ENCODE measurements around the gene FZD1. TPM values are rescaled to one million over a fixed set of nuclear protein-coding genes. Genes with fewer than 3 reads are reported as not detected.

FZD1 gene
- polyA plus RNA-seq, 1 donor from 2014 or later: 2.9 TPM

DNA sequence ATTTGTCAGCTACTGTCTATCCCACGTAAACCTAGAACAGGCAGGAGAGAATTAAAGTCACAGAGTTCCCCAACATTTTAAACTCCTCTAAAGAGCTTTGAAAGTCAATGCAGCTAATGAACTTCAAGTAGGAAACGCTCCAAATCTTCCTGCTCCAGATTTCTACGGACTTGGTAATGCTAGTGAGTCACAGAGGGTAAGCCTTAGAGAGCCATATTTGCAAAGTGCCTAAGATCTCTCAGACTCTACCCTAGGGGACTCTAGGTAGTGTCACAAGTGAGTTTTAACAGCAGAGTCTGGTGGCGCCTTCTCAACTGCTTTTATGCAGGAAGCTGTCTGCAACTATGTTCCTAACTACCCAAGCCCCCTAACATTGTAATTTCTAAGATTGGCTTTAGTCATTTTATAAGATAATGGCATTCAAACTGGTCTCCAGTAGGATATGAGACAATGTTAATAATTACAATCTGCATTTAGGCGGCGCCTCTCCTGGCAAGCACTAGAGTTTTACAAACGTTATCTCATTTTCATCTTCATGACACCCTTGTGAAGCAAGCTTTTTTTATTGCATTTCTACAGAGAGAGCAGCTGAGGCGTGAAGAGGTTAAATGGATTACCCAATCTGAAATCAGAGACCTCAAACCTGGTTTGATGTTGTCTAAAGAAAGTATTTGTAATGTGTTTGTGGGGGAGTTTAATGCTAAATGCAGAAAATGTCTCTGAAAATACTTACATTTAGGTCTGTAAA is 22.0 kb upstream of the FZD1 start:
- no peak for TF ChIP-seq POLR2AphosphoS5 (IDR thresholded peaks at IDR 0.05)
- TF ChIP-seq EZH2 (IDR thresholded peaks at IDR 0.05; ENCODE audit: borderline replicate concordance, insufficient read depth, low read length, poor library complexity, severe bottlenecking): no peak
- TF ChIP-seq TAF1 (IDR thresholded peaks at IDR 0.05; ENCODE audit: low read depth): no peak
- no peak for TF ChIP-seq EP300 (conservative IDR thresholded peaks at IDR 0.05; ENCODE audit: poor library complexity, severe bottlenecking)
- TF ChIP-seq, protein P1, sequence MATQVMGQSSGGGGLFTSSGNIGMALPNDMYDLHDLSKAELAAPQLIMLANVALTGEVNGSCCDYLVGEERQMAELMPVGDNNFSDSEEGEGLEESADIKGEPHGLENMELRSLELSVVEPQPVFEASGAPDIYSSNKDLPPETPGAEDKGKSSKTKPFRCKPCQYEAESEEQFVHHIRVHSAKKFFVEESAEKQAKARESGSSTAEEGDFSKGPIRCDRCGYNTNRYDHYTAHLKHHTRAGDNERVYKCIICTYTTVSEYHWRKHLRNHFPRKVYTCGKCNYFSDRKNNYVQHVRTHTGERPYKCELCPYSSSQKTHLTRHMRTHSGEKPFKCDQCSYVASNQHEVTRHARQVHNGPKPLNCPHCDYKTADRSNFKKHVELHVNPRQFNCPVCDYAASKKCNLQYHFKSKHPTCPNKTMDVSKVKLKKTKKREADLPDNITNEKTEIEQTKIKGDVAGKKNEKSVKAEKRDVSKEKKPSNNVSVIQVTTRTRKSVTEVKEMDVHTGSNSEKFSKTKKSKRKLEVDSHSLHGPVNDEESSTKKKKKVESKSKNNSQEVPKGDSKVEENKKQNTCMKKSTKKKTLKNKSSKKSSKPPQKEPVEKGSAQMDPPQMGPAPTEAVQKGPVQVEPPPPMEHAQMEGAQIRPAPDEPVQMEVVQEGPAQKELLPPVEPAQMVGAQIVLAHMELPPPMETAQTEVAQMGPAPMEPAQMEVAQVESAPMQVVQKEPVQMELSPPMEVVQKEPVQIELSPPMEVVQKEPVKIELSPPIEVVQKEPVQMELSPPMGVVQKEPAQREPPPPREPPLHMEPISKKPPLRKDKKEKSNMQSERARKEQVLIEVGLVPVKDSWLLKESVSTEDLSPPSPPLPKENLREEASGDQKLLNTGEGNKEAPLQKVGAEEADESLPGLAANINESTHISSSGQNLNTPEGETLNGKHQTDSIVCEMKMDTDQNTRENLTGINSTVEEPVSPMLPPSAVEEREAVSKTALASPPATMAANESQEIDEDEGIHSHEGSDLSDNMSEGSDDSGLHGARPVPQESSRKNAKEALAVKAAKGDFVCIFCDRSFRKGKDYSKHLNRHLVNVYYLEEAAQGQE (IDR thresholded peaks at IDR 0.05; ENCODE audit: borderline replicate concordance): no peak
- TF ChIP-seq, protein P2, sequence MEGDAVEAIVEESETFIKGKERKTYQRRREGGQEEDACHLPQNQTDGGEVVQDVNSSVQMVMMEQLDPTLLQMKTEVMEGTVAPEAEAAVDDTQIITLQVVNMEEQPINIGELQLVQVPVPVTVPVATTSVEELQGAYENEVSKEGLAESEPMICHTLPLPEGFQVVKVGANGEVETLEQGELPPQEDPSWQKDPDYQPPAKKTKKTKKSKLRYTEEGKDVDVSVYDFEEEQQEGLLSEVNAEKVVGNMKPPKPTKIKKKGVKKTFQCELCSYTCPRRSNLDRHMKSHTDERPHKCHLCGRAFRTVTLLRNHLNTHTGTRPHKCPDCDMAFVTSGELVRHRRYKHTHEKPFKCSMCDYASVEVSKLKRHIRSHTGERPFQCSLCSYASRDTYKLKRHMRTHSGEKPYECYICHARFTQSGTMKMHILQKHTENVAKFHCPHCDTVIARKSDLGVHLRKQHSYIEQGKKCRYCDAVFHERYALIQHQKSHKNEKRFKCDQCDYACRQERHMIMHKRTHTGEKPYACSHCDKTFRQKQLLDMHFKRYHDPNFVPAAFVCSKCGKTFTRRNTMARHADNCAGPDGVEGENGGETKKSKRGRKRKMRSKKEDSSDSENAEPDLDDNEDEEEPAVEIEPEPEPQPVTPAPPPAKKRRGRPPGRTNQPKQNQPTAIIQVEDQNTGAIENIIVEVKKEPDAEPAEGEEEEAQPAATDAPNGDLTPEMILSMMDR (IDR thresholded peaks at IDR 0.05; ENCODE audit: poor library complexity, severe bottlenecking): no peak
- TF ChIP-seq SMC3 (conservative IDR thresholded peaks at IDR 0.05; ENCODE audit: poor library complexity): no peak
- no peak for TF ChIP-seq RAD21 (conservative IDR thresholded peaks at IDR 0.05)
- Histone ChIP-seq H3F3A (ENCODE audit: insufficient read depth, low read length, poor library complexity, severe bottlenecking) (no peaks in the 10 kb centered on the region), H3K9ac (ENCODE audit: low read length) (no peak overlapping the region), H3K9me2 (ENCODE audit: insufficient read depth, low read length) (no peaks in the 10 kb centered on the region), H3K9me3 (ENCODE audit: low read length) (no peaks in the 10 kb centered on the region), H3K79me2 (replicated peaks; ENCODE audit: insufficient read depth, low read length) (no peaks in the 10 kb centered on the region), H3K4me3 (ENCODE audit: low read length) (no peak overlapping the region), H3K4me2 (ENCODE audit: low read length) (no peak overlapping the region), H2AFZ (ENCODE audit: low read depth, low read length) (no peak overlapping the region), H3K27me3 (ENCODE audit: insufficient read depth, low read depth, low read length) (no peaks in the 10 kb centered on the region), H3K36me3 (ENCODE audit: insufficient read depth, low read length) (no peaks in the 10 kb centered on the region), H3K27ac (ENCODE audit: low read length) (no peak overlapping the region), H4K20me1 (ENCODE audit: insufficient read depth) (no peaks in the 10 kb centered on the region)

DNA sequence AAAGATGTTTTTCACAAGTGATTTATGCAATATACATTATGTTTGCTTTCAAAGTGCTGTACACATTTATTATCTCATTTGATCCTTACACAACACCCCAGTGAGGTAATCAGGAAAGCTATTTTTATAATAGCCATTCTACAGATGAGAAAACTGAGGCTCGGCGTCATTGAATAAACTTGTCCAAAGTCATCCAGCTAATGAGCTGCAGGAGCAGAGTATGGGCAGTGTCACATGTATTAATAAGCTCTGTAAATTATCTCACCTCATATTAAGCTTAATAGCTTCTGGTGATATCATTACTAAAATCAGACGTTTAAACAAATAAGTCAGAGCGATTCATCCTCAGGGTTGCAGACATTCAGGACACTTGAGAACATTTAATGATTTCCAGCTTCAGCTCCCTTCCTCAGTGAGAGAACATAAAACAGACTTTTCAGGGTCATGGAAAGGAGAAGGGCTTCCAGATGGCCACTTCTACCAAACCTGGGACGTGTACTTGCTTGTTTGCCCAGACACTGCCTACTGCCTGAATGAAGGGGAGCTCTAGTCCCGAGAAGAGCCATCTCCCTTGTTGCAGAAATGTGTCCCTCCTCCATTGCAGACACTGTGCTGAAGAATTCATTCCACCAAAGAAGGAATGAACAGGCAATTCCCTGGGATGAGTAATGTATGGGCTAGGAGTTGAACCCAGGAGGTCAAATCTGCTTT is 20.5 kb upstream of the FZD1 start:
- Histone ChIP-seq H3K27me3 (ENCODE audit: insufficient read depth, low read depth, low read length) (no peaks in the 10 kb centered on the region), H3K4me2 (ENCODE audit: low read length) (no peak overlapping the region), H3F3A (ENCODE audit: insufficient read depth, low read length, poor library complexity, severe bottlenecking) (no peaks in the 10 kb centered on the region), H2AFZ (ENCODE audit: low read depth, low read length) (no peak overlapping the region), H4K20me1 (ENCODE audit: insufficient read depth) (no peaks in the 10 kb centered on the region), H3K9me2 (ENCODE audit: insufficient read depth, low read length) (no peaks in the 10 kb centered on the region), H3K36me3 (ENCODE audit: insufficient read depth, low read length) (no peaks in the 10 kb centered on the region), H3K9ac (ENCODE audit: low read length) (no peak overlapping the region), H3K79me2 (replicated peaks; ENCODE audit: insufficient read depth, low read length) (no peaks in the 10 kb centered on the region), H3K4me3 (ENCODE audit: low read length) (no peak overlapping the region), H3K9me3 (ENCODE audit: low read length) (no peaks in the 10 kb centered on the region), H3K27ac (ENCODE audit: low read length) (no peak overlapping the region)
- no peak for TF ChIP-seq TAF1 (IDR thresholded peaks at IDR 0.05; ENCODE audit: low read depth)
- no peak for TF ChIP-seq EP300 (conservative IDR thresholded peaks at IDR 0.05; ENCODE audit: poor library complexity, severe bottlenecking)
- no peak for TF ChIP-seq SMC3 (conservative IDR thresholded peaks at IDR 0.05; ENCODE audit: poor library complexity)
- TF ChIP-seq EZH2 (IDR thresholded peaks at IDR 0.05; ENCODE audit: borderline replicate concordance, insufficient read depth, low read length, poor library complexity, severe bottlenecking): no peak
- no peak for TF ChIP-seq POLR2AphosphoS5 (IDR thresholded peaks at IDR 0.05)
- no peak for TF ChIP-seq MXI1 (conservative IDR thresholded peaks at IDR 0.05; ENCODE audit: poor library complexity, severe bottlenecking)
- TF ChIP-seq, protein P2 (IDR thresholded peaks at IDR 0.05; ENCODE audit: poor library complexity, severe bottlenecking): no peak
- no peak for TF ChIP-seq RAD21 (conservative IDR thresholded peaks at IDR 0.05)
- TF ChIP-seq, protein P1 (IDR thresholded peaks at IDR 0.05; ENCODE audit: borderline replicate concordance): no peak

Data from neural cell (in vitro differentiated cells).